Measurements from ENCODE around the gene FMO4. TPM values are rescaled to one million over a fixed set of nuclear protein-coding genes. Genes with fewer than 3 reads are reported as not detected.

FMO4 gene
- total and polyA plus RNA-seq, 10 of the 15 experiments (the other 5 are each of a cell fraction or from before 2014, with no cell fraction given) = 0.26 to 3.0 (median 1.1) TPM

DNA sequence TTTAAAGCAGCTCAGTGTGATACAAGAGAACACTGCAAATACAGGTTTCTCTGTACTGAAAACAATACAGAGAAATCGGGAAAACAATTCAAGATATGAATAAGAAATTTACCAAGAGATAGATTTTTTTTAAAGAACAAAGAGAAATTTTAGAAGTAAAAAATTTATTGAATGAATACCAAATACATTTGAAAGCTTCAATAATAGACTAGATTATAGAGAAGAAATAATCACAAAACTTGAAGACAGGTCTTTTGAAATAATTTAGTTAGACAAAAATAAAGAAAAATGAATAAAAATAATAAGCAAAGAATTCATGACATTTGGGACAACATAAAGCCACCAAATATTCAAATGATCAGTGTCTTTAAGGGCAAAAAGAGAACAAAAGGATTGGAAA is 13.6 kb upstream of the FMO4 start (continued):
- TF ChIP-seq E2F8 (IDR thresholded peaks at IDR 0.05; ENCODE audit: low read depth, partially characterized antibody) (no peak), YY1 (IDR thresholded peaks at IDR 0.05; ENCODE audit: low read depth, low read length) (no peak), GATAD2B (conservative IDR thresholded peaks at IDR 0.05; ENCODE audit: low read depth) (no peak), MYC (IDR thresholded peaks at IDR 0.05; ENCODE audit: insufficient read depth, insufficient read length, insufficient replicate concordance, low read length, severe bottlenecking) (no peak), TARDBP (IDR thresholded peaks at IDR 0.05; ENCODE audit: borderline replicate concordance) (no peak), ATF7 (IDR thresholded peaks at IDR 0.05; ENCODE audit: low read depth) (no peak), ZNF274 (IDR thresholded peaks at IDR 0.05; ENCODE audit: insufficient read depth, insufficient read length) (no peak), RFX5 (IDR thresholded peaks at IDR 0.05; ENCODE audit: low read depth, low read length) (no peak), RUNX3 (IDR thresholded peaks at IDR 0.05; ENCODE audit: low read length) (no peak)
- TF ChIP-seq, protein P1, sequence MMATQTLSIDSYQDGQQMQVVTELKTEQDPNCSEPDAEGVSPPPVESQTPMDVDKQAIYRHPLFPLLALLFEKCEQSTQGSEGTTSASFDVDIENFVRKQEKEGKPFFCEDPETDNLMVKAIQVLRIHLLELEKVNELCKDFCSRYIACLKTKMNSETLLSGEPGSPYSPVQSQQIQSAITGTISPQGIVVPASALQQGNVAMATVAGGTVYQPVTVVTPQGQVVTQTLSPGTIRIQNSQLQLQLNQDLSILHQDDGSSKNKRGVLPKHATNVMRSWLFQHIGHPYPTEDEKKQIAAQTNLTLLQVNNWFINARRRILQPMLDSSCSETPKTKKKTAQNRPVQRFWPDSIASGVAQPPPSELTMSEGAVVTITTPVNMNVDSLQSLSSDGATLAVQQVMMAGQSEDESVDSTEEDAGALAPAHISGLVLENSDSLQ (IDR thresholded peaks at IDR 0.05) = no peak
- TF ChIP-seq, protein P2, sequence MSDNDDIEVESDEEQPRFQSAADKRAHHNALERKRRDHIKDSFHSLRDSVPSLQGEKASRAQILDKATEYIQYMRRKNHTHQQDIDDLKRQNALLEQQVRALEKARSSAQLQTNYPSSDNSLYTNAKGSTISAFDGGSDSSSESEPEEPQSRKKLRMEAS (IDR thresholded peaks at IDR 0.05; ENCODE audit: low read depth, low read length) = no peak
